NCI-H146 (cell line): ENCODE measurements around the gene GZMM.

Experiments
- DNase-seq: peaks from one replicate; lab custom pipeline; 2025; lab: John Stamatoyannopoulos, UW

GZMM gene

DNA sequence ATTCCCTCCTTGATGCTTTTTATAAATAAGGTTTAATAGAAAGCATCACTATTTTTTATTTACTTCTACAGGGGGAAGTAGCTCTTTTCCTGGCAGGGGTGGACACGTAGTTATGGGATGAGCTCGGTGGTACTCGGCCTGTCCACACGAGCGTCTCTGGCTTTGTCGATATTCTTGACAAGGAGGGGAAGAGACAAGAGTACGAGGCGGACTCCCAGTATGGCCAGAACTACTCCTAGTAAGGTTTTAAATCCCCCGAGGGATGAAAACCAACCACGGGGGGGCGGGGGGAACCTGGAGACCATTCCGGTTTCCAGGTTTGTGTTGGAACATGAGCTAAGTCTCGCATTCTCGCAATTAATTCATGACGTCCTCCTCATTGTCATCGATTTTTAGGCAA is 23.0 kb downstream of the GZMM start:
- no peak for DNase-seq

DNA sequence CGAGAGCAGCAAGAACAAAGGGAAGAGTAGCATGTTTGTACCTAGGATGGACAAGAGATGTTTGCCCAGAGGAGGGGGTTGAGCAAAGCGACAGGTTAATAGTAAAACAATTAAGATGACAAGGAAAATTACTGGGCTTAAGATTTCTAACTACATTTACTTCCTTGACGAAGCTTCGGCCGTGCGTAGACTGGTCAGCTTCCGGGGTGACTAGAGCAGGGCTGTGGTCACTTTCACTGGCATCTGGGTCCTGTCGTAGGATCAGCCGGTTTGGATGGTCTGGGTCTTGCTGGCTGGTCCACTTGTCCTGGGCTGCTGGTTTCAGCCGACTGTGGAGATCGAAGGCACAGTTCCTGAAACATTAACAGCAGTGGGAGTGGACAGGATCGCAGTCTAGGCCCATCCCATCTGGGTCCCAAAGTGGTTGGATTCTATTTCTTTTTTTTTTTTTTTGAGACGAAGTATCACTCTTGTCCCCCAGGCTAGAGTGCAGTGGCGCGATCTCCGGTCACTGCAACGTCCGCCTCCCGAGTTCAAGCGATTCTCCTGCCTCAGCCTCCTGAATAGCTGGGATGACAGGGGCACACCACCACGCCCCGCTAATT is 23.5 kb downstream of the GZMM start:
- DNase-seq = no peak

DNA sequence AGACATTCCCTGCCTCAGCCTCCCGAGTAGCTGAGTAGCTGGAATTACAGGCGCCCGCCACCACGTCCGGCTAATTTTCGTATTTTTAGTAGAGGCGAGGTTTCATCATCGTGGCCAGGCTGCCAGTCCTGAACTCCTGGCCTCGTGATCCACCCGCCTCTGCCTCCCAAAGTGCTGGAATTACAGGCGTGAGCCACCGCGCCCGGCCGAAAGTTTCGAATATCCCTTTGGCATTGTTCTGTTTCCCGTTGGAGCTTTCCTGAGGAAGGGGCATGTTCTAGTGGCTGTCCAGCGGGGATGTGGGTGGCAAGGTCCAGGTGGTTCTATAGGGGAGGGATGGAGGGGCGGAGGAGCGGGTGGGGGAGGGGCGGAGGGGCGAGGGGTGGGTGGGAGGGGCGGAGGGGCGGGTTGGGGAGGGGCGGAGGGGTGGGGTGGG is 26.4 kb downstream of the GZMM start:
- DNase-seq = no peak

DNA sequence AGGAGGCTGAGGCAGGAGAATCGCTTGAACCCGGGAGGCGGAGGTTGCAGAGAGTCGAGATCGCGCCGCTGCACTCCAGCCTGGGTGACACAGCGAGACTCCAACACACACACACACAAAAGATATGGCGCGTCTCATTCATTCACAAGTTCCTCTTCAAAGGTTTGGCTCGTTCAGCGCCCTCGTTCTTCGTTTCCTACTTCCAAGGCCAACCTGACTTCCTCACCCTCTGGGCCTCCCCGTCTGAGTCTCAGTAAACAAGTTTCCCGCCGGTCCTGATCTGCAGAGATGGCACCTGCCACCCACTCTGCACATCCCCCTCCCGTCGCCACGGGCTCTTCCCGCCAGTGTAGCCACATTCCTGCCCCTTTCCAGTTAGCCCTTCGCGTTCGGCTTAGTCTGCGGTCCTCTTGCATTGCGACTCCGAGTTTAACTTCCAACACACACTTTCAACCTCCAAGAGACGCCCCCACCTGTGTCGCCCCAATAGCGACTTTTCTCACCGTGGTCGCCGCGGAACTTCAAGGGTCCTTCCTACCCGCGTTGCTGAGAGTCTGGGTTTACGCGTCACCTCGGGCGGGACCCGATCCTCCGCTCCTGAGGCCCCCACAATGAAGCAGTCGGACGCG is 27.2 kb downstream of the GZMM start:
- peak; percentile 63 for DNase-seq

DNA sequence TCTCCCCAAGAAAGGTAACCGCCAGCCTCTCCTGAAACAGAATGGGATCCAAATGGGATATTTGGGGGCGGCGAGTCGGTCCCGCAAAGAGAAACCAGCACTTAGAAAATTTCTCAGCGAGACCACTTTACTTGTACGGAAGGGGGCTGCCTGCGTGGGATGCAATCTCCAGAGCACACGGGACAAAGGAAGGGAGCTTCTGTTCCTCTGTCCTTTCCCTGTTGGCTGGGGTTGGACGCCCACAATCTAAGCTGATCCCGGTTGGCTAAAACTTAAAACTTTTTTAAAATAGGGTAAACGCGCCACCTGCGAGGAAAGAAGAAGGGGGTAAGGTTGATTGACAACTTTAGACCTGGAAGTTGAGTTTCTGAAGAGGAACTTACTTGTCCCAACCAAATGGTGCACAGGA is 27.7 kb downstream of the GZMM start:
- DNase-seq = no peak

DNA sequence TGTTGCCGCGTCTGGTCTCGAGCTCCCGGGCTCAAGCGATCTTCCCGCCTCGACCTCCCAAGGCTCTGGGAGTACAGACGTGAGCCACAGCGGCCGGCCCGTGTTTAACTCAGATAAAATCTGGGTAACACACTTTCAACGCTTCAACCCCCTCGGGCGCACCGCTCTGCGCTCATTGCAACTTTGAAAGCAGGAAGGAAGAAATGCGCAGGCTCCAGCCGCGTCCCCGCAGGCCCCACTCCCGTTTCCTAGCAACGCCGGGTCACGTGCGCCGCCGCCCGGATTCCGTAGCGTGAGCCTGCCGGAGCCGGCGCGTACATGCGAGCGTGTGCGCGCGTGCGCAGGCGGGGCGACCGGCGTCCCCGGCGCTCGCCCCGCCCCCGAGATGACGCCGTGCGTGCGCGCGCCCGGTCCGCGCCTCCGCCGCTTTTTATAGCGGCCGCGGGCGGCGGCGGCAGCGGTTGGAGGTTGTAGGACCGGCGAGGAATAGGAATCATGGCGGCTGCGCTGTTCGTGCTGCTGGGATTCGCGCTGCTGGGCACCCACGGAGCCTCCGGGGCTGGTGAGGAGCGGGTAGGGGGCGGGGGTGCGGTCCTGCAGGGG is 28.4 kb downstream of the GZMM start, which contains the start of gene BSG:
BSG (plus strand) TSS at position 457 of the 603 bp plus-strand sequence; CDS start at position 496, 39 bp downstream.
- peak; percentile 94 for DNase-seq

DNA sequence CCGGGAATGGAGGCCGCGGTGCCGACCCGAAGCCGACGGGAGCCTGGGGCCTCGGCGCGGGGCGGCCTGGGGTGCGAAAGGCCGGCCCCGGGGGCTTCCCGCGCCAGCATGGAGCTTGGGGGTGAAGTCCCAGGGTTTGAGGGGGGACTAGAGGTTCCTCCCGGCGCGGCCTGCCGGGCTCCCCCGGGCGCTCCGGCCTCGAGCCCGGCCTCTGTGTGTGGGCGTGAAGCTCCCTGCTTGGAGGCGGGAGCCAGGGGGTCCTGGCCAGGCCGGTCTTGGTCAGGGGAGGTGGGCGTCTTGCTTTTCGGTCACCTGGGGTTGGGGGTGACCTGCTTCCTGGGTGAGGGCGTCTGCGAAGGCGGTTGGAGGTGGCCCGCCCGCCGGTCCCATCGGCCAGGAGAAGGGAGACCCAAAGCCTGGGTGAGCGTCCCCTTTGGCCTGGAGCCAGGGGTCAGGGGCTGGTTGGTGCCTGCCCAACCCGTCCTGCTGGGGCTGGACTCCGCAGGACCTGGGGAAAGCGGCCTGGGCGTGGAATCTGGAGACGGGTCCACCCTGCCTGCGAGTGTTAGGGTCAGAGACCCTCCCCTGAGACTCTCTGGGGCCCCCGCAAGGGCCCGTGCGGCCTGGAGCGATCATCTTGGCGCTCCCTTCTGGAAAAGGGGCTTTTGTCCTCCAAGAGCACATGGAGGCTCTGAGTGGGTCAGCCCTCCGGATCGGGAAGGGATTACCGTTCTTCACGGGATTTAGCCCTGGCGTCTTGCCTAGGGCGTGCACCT is 29.1 kb downstream of the GZMM start:
- DNase-seq = peak; percentile 18

DNA sequence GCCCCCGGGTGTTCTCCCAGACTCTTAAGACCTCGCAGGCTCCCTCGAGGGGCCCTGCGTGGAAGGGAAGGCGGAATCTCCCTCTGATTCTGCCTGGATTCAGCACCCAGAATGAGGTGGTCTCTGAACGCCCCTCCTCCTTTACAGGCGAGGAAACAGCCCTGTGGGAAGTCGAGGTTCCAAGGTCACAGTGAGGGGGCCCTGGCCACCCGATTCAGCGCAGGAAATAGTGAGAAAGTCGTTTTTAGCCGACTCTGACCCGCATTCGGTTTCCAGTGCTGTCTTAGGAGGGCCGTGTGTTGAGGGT is 29.6 kb downstream of the GZMM start:
- no peak for DNase-seq

DNA sequence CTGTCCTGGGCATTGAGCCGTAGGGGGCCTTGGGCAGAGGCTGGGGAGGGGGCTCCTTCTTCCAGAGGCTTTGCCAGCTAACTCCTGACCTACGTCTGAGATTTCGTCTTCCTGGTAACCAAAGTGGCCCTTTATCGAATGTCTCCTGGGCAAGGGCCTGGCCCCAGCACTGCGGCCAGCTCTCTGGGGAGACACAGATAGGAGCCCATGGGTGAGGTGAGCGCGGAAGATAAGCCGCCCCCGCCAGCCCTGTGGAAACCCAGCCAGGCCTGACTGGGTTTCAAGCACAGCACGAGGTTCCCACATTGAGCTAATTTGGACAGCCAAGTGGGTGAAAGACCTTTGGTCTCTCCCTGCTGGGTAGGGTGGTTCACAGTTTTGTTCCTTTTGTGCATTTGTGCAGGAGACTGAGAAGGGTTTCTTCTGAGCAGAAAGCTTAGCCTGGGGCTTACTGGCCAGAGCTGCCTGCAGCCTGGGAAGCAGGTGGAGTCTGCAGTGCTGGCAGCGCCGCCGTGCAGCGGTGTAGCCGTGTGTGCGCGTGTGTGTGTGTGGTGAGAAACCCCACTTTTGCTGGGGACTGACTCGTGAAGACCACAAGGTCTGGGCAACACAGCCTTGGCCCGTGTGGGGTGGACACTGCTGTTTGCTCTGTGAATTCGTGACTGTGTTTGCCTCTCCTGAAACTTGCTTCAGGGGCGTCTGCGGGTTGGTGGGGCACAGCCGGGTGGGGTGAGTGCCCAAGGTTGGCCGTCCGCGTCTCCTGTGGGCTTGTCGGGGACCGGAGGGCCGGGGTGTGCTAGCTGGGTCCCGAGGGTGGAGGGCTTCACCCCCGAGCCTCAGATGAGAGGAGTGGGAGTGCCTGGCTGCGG is 31.0 kb downstream of the GZMM start:
- DNase-seq = no peak

DNA sequence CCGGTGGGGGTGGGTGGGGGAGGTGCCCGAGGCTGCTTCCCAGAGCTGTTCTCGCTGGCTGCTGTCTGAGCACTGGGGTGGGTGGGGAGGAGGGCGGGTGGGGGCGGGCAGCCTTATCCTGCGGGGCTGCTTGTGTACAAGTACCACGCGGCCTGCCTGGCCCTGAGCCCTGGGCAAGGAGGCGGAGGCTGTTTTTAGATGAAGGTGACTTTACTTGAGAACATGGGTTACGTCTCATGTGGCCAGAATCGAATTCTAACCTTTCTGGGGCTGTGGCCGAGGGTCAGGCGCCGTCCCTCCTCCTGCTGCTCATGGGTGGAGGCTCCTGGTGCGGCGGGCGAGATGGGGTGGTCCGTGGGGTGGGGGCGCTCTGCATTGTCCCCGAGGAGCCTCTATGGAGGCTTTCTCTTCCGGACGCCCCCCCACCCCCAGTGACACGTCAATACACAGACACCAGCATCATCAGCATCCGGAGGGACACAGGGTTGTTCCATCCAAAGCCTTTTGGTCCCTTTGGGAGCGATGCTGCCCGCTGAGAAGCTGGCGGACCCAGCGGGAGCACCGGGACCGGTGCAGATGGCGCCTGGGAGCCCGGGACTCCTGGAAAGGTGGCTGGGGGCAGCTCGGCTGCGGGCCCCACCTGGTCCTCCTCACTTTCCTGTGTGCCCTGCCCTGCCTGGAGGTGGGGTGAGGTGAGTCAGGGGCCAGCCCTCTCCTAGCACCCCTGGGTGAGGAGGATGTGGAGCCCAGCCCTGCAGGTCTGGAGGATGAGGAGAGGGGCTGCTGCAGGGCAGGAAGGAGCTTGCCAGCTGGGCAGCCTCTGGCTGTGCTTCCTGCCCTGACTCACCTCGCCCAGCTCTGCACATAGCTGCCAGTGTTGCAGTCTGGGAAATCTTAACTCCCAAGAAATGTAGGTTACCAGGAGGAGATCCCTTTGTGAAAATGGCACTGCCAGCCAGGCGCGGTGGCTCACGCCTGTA is 32.0 kb downstream of the GZMM start:
- DNase-seq = no peak

DNA sequence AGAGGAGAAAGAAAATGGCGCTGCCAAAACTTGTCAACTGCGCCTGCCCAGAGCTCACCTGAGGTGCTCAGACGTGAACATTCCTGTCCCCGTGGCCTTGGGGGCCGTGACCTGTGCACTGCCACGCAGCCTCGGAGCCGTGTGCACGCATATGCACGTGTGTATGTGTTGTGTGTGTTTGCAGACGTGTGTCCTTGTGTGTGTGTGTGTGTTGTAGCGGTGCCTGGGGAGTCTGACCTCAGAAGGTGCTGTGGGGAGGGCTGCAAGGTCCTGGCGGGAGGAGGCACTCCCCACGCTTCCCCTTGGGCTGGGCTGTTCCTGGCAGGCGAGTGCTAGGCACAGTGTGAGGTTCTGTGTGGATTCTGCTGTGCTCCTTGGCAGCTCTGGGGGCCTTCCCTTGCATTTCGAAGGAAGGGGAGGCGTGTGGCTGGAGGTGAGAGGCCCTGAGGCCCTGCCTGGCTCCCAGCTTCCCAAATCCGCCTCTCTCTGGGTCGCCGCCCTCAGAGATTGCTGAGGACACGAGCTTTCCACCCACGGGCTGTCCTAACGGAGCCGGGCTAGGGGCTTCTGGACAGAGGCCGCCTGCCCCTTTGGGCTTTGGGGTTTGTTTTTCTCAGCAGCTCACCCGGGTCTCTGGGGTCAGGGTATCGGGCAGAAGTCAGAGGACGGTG is 33.0 kb downstream of the GZMM start:
- no peak for DNase-seq

DNA sequence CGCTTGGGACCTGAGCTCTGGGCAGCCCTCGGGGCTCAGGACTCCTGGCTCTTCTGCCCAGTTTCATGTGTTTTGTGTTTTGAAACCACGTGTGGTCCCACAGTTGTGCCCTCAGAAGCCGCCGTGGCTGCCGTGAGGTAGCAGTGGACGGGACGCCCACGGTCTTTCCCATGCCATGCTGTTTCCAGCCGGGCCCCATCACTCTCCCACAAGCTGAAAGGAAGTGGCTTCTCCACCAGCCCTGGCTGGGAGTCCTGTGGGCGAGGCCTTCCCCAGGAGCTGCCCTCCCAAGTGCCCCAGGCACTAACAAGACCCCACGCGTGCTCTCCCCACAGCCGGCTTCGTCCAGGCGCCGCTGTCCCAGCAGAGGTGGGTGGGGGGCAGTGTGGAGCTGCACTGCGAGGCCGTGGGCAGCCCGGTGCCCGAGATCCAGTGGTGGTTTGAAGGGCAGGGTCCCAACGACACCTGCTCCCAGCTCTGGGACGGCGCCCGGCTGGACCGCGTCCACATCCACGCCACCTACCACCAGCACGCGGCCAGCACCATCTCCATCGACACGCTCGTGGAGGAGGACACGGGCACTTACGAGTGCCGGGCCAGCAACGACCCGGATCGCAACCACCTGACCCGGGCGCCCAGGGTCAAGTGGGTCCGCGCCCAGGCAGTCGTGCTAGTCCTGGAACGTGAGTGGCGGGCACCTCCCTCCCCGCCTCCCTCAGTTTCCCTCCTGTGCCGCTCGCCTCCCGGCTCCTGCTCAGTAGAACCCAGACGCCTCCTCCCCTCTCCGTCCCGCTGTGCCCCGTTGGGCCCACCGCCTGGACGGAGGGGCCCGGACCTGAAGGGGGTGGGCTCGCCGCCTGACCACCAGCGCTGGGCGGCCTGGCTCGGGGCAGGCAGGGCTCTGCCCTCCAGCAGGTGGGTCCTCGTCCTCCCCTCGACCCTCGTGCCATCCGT is 33.9 kb downstream of the GZMM start:
- DNase-seq = no peak

DNA sequence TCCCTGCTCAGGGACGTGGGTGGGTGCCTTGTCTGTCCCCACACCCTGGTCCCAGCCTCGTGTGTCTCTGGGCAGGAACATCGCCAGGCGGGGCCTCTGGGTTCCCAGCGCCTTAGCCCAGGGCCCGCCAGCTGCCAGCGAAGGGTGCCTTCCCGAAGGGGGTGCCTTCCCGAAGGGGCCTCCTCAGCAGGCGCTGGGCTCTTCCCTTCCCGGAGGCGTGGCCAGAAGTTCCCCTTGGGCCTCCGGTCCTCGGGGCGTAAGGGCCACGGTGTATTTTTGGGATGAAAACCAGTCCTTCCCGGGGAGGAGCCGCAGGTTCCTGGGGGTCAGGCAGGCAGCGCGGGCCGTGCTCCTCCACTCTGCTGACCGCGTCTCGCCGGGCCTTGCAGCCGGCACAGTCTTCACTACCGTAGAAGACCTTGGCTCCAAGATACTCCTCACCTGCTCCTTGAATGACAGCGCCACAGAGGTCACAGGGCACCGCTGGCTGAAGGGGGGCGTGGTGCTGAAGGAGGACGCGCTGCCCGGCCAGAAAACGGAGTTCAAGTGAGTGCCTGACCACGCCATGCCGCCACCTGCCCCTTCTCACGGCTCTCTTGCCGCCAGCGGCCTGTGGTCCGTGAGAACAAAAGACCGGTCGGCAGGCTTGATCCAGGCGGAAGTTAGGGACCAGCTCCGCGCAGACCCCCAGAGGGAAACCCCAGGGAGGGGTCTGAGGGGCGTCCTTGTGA is 35.4 kb downstream of the GZMM start:
- DNase-seq = no peak

DNA sequence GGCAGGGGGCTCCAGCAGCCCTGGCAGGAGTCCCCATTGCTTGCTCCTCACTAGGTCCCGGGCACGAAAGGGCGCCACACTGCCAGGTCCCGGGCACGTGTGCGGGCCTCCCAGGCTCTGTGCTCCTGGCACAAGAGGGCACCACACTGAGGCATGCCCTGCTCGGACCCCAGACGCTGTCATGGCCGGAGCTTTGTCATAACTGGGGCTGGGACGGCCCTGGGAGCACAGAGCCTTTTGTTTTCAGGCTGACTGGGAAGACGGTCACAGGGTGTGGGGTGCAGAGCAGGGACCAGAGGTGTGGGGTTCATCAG is 35.9 kb downstream of the GZMM start:
- DNase-seq = no peak

DNA sequence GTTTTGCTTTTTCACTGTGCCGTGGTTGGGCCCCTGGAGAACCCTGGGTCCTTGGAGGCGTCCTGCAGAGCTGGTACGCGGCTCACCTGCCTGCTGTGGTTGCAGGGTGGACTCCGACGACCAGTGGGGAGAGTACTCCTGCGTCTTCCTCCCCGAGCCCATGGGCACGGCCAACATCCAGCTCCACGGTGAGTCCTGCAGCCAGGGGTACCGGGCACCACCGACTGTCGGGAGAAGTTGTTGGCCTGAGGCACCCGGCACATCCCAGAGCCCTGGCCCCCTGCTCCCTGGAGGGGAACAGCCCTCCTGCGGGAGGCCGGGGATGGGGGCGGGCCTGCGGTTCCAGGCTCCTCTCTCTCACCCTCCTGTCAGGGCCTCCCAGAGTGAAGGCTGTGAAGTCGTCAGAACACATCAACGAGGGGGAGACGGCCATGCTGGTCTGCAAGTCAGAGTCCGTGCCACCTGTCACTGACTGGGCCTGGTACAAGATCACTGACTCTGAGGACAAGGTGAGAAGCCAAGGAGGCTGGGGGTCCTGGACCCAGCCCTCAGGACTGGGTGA is 36.5 kb downstream of the GZMM start:
- DNase-seq = no peak

DNA sequence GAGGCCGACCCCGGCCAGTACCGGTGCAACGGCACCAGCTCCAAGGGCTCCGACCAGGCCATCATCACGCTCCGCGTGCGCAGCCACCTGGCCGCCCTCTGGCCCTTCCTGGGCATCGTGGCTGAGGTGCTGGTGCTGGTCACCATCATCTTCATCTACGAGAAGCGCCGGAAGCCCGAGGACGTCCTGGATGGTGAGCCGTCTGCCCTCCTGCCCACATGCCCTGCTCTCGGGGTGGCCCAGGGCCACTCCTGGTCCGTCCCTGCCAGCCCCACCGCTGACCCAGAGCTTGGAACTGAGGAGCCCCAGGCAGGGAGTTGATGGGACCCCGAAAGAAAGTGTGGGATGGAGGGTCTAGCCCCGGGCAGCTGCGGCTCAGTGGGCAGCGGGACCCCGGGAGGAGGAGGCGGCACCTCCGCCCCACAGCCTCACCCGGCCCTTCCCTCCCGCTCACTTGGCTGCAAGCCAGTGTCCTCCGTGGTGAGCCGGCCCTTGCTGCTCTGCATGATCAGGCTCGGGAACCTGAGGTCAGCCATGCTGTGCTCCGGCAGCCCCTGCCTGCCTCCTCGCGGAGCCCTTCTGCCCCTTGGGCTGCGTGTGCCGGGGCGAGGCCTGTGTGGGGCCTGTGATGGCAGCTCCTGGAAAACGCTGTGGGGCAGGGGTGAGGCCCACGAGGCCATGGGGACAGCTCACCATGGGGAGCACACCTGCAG is 37.7 kb downstream of the GZMM start:
- no peak for DNase-seq

DNA sequence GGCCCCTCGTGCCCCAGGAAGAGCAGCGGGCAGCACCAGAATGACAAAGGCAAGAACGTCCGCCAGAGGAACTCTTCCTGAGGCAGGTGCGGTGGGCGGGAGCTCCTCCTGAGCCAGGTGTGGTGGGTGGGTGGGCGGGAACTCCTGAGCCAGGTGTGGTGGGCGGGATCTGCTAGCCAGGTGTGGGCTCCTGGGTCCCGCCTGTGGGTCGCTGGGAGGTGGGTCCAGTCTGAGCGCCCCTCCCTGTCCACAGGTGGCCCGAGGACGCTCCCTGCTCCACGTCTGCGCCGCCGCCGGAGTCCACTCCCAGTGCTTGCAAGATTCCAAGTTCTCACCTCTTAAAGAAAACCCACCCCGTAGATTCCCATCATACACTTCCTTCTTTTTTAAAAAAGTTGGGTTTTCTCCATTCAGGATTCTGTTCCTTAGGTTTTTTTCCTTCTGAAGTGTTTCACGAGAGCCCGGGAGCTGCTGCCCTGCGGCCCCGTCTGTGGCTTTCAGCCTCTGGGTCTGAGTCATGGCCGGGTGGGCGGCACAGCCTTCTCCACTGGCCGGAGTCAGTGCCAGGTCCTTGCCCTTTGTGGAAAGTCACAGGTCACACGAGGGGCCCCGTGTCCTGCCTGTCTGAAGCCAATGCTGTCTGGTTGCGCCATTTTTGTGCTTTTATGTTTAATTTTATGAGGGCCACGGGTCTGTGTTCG is 38.8 kb downstream of the GZMM start:
- peak; percentile 37 for DNase-seq
